ENCODE results near the gene OR10R2.
"Not testable (repeated sequence)": the region's sequence is repeated elsewhere in the genome, so short reads cannot be mapped to it uniquely, and the experiment has no call there.

The OR10R2 gene, protein sequence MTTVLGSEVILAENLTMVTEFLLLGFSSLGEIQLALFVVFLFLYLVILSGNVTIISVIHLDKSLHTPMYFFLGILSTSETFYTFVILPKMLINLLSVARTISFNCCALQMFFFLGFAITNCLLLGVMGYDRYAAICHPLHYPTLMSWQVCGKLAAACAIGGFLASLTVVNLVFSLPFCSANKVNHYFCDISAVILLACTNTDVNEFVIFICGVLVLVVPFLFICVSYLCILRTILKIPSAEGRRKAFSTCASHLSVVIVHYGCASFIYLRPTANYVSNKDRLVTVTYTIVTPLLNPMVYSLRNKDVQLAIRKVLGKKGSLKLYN

GRCh38 chr1:158471920-158472319 is at the start of gene OR10R2:
Gene OR10R2 (plus strand): TSS chr1:158472220. CDS start chr1:158472326, 106 bp downstream.
- no peak for DNase-seq

DNA sequence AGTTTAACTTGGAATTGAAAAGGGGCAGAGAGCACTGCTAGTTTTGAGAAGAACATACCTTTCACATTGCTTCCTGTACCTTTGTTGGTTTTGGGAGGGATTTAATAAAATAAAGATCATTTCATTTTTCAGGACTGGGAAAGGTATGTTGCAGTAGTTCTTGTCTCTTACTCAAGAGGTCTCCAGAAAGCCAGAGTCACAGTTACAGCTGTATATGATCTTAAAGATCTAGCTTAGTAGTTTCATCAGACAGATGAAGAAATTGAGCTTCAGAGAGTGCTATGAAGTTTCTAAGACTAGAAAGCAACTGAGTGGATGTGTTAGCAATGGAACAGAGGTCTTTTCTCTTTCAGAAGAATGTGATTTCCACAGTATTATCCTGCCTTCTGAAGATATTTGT is 47.0 kb upstream of the OR10R2 start:
- no peak for DNase-seq

DNA sequence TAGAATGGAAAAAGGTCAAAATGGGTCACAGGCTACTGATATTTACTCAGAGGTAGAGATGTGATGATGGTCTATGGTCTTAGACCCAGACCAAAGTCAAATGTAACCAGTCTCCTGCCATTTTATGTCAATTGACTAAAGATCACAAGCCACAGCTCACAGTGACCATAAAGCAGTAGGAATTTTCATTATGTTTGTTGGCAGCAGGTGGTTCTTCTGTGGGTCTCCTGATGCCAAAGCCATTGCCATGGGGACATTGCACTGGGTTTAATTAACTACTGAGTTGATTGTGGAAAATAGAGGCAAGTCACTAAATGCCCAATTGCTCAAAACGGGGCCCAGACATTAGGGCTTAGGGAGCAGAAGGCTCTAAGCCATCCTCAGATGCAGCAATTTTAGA is 45.9 kb upstream of the OR10R2 start, which contains the start of gene OR10K2:
Gene OR10K2 (minus strand): TSS at position 101 of the 400 bp plus-strand sequence. CDS start 5,371 bp downstream, outside the sequence.
- DNase-seq = no peak

GRCh38 chr1:158430163-158430562 is 41.9 kb upstream of the OR10R2 start:
- DNase-seq = not testable (repeated sequence)

DNA sequence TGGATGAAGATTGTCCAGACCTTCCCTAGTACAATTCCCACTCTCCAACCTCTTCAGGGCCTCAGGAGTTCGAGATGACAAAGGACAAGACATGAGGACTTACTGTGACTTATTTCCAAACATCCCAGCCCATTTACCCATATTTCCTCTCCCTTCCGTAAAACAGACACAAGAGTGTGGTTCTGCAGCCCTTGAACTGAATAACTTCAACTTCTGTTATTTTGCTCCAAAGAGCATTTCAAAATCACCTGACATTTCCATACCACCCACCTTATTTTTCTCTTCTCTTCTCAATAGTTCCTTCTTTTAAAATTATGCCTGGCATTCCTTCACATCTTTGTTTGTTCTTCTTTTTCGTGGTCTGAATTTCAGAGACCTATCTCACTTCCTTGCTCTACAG is 37.3 kb upstream of the OR10R2 start:
- DNase-seq = no peak

DNA sequence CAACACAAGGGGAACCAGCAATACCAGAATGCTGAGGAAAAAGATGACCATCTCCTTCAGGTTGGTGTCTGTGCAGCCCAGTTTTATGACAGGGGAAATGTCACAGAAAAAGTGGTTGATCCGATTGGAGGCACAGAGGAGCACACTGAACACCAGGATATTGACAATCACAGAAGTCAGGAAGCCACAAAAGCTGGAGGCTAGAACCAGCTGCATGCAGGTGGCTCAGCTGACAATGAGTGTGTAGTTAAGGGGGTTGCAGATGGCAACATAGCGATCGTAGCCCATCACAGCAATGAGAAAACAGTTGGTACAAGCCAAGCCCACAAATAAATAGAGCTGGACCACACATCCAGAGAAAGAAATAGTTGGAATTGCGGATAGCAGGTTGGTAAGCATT is 26.6 kb upstream of the OR10R2 start:
- no peak for DNase-seq

DNA sequence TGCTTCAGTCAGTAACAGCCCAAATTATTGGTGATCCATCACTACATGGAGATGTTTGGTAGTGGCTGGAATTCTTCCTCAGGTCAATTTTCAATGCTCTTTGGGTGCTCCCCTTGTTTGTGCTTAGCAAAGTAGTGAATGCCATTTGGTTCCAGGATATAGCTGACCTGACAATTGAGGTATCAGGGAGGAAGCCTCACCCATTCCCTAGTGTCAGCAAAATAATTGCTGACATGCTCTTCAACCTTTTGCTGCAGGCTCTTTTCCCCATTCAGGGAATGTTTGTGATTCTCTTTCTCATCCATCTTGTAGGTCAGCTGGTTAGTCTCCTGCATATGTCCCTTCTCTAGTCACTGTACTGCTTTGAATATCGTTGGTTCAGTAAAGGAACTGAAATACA is 17.5 kb upstream of the OR10R2 start:
- no peak for DNase-seq

DNA sequence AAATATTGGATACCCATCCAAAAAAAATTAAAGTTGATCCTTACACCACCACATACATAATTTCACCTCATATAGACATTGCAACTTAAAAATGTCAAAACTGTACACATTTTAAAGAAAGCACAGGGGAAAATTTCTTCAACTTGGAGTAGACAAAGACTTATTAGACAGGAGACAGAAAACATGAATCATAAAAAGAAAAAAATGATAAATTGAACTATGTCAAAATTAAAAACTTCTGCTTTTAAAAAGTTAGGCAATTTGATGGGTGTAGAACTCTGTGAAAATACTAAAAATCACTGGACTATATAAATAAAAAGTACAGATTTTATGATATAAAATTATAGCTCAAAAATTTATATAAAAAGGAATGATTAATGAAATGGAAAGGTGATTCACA is 14.8 kb upstream of the OR10R2 start:
- no peak for DNase-seq

DNA sequence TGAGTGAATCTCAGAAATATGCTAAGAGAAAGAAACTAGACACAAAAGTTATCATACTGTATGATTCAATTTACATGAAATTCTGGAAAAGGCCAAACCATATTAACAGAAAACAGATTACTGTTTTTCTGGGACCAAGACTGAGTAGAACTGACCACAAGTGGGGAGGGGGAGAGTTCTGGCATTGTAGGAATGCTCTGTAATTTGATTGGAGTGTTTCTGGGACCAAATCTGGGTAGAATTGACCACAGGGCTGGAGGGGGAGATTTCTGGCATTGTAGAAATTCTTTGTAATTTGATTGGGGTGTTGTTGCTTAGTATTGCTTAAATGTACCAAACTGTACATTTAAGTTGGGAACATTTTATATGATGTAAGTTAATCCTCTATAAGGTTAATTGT is 13.8 kb upstream of the OR10R2 start:
- DNase-seq = no peak

DNA sequence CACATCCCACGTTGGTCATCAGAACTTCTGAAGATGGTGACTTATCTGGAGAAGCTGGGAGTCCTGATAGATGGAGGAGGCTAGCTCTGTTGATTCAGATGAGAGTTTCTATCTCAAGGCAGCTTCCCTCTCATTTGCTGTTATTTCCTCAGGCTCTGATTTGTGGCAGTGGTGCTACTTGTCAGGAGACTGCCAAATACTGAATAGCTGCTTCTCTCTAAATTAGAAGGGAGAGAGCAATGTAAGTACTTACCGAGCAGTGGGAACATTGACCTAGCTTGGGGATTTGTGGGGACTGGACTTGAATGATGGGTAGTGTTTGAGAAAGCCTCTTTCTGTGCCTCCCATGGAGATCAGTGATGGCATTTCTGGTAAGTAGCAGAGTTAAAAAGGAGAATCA is 10.5 kb upstream of the OR10R2 start, which contains the start of gene OR10K1:
Gene OR10K1 (plus strand): TSS at position 301 of the 400 bp plus-strand sequence. CDS start 3,728 bp downstream, outside the sequence.
- no peak for DNase-seq

DNA sequence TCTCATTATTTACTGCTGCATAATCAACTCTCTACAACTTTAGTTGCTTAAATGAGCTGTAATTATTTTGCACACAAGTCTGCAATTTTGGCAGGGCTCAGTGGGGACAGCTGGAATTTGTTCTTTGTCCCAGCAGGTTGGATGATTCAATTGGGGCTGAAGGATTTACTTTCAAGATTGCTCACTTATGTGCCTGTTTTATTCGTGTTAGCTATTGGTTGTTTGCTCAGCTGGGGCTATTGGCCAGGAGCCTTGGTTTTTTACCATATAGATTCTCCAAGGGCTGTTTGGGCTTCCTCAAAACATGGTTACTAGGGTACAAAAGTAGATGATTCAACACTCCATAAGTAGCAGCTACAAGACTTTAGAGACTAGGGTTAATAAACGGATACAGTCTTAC is 13.4 kb downstream of the OR10R2 start:
- DNase-seq = no peak

DNA sequence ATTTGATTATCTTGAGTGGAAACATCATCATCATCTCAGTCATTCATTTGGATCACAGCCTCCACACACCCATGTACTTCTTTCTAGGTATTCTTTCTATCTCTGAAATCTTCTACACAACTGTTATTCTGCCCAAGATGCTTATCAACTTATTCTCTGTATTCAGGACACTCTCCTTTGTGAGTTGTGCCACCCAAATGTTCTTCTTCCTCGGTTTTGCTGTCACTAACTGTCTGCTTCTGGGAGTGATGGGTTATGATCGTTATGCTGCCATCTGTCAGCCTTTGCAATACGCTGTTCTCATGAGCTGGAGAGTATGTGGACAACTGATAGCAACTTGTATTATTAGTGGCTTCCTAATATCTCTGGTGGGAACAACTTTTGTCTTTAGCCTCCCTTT is 19.3 kb downstream of the OR10R2 start:
- no peak for DNase-seq

DNA sequence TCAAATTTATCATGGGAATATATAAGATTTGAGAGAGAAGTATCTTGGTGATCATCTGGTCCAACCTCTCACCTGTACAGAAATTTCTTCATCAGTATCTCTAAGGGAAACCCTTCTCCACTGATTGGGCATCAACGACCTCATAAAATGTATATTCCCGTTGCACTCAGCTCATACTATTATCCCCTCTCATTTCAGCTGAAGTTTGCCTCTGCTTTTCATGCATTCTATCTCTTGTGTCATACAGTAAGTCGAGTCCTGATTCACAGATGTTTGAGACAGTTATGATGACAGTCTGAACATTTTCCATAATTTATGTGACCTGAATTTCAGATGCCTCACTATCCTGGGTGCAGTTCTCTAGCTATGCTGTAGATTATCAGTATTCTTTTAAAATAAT is 21.0 kb downstream of the OR10R2 start:
- DNase-seq = no peak

DNA sequence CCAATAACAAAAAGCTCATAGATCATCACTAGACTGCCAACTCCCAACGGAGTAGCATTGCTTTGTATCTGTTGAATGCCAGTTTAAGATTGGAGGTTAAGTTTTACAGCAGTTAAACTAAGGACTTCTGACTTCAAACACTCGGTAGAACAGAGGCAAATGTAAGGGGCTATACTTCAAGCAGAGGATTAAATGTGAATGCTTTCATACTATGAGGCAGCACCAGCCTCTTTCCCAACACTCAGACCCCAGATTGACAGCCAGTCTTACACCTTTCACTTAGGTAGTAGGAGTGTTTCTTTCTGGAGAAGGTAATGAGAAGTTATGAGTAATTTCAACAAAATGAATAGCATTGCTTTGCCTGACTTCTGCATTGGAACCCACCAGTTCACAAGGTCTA is 22.8 kb downstream of the OR10R2 start:
- no peak for DNase-seq

DNA sequence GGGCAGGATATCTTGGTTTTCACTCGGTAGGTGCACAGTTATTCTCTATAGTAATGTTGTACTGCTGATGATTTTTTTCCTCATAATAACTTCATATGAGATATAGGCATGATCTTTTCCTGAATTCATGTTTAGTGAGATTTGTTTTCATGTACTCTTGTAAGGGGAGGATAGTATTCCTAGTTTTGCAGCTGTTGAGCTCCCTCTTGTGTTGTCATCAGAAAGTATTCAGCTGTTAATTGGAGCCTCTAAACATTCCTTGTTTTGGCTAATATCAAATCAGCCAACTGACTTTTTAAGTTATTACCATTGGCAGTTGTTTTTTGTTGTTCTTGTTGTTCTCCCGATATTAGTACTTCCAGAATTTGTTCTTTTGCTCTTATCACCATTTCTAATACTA is 24.4 kb downstream of the OR10R2 start:
- DNase-seq = no peak

DNA sequence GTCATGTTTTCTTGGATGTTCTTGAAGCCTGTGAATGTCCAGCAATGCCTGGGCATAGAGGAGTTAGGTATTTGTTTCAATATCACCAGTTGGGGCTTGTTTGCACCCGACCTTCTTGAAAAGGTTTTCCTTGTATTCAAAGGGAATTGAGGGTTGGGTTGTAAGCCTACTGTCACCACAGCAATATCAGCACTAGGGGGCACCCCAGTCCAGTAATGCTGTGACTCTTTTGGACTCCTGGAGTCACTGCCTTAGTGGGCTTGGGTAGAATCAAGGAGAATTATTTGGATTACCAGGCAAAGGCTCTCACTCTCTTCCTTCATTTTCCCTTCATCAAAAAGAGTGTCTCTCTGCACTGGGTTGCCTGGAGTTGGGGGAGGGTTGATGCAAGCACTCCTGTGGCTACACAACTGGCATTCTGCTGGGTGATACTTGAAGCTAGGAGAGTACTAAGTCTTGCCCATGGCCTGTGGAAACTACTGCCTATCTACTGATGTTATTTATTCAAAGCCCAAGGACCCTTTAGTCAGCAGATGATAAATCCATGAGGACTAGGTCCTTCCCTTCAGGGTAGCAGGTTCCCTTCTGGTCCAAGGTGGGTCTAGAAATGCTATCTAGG is 34.5 kb downstream of the OR10R2 start:
- peak; percentile 1 for DNase-seq

DNA sequence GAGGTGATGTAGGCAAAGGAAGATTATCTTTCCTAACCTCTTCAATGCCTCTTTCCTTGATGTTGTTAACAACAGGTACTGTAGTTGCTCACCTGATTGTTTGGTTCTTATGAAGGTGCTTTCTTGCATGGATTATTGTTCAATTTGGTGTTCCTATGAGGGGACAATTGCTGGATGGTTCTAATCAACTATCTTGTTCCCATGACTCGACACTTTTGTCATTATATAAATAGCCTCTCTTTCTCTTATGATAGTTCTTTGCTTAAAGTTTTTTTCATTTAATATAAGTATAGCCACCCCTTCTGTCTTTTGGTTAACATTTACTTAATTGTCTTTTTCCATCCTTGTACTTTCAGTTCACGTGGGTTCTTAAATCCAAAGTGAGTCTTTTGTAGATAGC is 35.5 kb downstream of the OR10R2 start:
- no peak for DNase-seq

DNA sequence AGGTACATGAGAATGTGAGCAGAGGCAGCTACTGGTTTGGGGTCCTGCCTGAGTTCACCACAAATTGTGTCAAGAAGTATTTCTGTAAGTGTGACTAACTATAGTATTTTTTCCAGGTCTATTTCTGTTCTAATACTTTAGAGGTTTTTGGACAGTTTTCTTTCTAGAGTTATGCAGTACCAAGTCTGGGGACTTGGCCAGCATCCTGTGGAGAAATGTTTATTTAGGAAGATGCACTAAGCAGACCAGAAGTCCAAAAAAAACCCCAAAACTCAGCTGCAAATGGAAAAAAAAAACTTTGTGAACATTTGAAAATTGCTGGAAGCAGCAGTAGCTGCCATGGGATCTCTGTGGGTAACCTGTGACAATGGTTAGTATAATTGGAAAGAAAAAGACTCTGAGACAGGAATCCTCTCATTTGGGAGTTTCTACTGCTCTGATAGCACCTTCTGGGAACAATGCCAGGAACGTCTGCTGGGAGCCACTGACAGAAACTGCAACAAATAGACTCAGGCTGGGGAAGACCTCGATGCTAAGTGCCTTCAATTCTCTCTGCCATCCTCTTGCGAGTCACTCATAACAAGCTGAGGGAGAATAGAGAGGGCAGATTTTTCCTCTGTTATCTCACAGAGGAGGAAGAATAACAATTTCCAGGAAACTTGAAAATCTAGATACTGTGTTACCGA is 37.6 kb downstream of the OR10R2 start:
- peak; percentile 1 for DNase-seq

GRCh38 chr1:158516966-158517365 is 44.9 kb downstream of the OR10R2 start:
- DNase-seq = no peak

- no peak for DNase-seq
Observed at GRCh38 chr1:158520021-158520420, 48.0 kb downstream of the OR10R2 start.

DNA sequence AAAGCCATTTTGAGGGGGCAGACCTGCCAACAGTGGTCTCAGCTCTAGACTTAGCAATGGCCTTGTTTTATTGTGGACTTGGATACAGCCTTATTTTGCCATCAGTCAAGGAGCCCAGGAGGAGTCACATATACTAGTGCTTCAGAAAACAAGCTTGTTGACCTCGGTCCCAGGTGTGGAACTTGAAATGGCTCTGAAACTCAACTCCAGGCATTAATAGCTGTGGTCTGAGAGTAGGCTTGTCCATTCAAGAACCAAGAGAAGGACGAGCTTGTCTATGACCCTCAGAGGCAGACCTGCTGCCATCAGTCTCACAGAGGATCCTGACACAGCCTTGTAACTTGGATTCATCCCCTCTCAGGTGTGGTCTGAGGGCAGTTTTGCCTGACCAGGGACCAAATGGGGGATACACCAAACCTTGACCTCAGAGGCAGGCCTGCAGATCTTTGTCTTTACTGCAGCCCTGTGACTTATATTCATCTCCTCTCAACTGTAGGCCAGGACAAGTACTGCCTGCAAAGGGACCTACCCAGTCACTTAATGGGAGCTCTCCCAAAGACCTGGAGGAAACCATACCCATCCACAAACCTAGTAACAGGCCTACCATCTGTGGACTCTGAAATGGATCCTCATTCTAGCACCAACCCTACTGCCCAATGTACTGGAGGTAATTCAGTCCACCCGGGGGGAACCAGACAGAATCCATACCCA is 49.1 kb downstream of the OR10R2 start:
- no peak for DNase-seq

DNA sequence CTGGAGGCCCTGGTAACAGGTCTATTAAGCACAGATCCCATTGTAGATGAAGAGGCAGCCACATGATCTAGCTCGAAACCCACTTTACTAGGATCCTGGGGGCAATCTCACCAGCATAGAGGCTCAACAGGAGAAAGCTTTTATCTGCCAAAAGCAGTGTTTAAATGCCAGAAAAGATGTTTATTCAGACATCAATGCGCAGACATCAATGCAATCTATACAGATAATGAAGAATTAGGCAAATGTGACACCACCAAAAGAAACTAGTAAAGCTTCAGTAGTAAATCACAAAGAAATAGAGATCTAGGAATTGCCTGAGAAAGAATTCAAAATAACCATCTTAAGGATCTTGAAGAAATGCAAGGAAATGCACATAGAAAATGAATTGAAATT is 49.6 kb downstream of the OR10R2 start:
- no peak for DNase-seq

- no peak for DNase-seq
Observed at GRCh38 chr1:158527190-158527815, 55.3 kb downstream of the OR10R2 start.
